ENCODE data around the gene YARS2.

- TF ChIP-seq ZNF274 (IDR thresholded peaks at IDR 0.05; ENCODE audit: low read depth, low read length): no peak
- TF ChIP-seq YY1 (IDR thresholded peaks at IDR 0.05; ENCODE audit: insufficient read depth, insufficient read length): no peak
- TF ChIP-seq SUZ12 (IDR thresholded peaks at IDR 0.05; ENCODE audit: extremely low read depth, insufficient read depth, insufficient read length): no peak
Observed at GRCh38 chr12:32726286-32726685, 29.4 kb downstream of the YARS2 start.
